ENCODE results near the gene KCNQ1.

DNA sequence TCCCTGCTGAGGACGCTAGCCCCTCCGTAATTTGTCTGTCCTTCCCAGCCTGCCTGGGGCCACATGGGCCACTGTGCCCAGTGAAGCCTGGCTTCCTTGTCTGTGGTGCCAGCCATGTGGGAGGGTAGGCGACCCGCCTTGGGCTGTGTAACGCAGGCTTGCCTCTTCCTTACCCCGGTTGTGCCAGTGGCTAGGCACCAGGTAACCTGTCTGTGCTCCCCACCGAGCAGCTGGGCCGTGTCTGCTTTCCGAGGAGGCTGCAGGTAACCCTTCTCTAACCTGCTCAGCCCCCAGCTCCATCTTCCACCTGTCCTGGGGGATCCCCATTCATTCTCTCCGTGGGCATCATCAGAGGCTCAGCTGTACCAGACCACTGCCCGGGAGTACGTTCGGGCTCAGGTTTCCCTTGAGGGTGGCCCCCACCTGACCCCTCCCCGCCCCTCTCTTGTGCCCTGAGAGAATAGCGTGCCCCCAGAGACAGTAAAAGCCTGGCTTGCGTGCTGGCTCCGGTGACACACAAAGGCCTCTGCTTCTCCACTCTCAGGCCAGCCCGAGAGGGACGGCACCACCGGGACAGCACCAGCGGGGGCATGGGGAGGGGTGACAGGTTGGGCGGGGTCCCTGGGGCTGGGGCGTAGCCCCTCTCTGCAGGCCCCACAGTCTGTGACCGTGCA, 361.7 kb downstream of the KCNQ1 start:
- TF ChIP-seq, protein P1, sequence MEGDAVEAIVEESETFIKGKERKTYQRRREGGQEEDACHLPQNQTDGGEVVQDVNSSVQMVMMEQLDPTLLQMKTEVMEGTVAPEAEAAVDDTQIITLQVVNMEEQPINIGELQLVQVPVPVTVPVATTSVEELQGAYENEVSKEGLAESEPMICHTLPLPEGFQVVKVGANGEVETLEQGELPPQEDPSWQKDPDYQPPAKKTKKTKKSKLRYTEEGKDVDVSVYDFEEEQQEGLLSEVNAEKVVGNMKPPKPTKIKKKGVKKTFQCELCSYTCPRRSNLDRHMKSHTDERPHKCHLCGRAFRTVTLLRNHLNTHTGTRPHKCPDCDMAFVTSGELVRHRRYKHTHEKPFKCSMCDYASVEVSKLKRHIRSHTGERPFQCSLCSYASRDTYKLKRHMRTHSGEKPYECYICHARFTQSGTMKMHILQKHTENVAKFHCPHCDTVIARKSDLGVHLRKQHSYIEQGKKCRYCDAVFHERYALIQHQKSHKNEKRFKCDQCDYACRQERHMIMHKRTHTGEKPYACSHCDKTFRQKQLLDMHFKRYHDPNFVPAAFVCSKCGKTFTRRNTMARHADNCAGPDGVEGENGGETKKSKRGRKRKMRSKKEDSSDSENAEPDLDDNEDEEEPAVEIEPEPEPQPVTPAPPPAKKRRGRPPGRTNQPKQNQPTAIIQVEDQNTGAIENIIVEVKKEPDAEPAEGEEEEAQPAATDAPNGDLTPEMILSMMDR (IDR thresholded peaks at IDR 0.05): no peak
- no peak for TF ChIP-seq EZH2 (IDR thresholded peaks at IDR 0.05; ENCODE audit: borderline replicate concordance, insufficient read depth, low read depth, low read length, poor library complexity, severe bottlenecking)

Measured in B cell (primary cell).